ENCODE measurements around the gene CSDE1.

CSDE1 gene

DNA sequence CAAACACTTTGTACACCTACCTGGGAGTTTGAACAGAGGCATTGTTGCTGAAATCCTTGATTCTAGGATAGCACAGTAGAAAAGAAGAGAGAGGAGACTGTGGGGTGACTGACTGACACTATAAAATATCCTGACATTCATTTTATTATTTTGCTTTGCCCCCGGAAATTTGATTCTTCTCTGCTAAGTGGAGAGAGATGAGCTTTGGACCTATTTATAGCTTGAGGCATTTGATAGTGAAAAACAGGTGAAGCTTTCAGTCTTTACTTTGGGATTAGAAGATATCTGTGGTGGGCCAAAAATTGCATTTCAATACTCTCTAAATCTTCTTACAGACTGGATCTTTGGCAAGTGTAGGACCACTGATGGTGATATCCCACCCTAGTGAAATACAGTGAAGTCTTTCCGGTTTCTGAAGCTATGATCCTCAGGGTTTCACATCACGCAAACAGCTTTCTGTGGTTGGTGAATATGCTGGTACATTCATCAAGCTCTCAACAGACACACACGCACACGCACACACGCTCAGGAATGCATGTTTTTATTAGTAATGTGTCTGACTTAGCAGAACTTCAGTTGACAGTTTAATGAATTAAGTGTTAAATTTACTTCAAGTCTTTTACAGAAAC is 62.2 kb downstream of the CSDE1 start, which contains the start of gene AMPD1:
Gene AMPD1, minus strand, starts transcription at position 117 of the 629 bp plus-strand sequence. Its CDS starts 75 bp downstream, at position 42.
- POLR2A ChIA-PET (ENCODE audit: low non-redundant PET): interaction anchor here (0.9 kb wide), 1 partner anchor 8 kb away, joined by 4 read pairs; no protein-coding TSS in a partner anchor
- TF ChIP-seq, protein P1, sequence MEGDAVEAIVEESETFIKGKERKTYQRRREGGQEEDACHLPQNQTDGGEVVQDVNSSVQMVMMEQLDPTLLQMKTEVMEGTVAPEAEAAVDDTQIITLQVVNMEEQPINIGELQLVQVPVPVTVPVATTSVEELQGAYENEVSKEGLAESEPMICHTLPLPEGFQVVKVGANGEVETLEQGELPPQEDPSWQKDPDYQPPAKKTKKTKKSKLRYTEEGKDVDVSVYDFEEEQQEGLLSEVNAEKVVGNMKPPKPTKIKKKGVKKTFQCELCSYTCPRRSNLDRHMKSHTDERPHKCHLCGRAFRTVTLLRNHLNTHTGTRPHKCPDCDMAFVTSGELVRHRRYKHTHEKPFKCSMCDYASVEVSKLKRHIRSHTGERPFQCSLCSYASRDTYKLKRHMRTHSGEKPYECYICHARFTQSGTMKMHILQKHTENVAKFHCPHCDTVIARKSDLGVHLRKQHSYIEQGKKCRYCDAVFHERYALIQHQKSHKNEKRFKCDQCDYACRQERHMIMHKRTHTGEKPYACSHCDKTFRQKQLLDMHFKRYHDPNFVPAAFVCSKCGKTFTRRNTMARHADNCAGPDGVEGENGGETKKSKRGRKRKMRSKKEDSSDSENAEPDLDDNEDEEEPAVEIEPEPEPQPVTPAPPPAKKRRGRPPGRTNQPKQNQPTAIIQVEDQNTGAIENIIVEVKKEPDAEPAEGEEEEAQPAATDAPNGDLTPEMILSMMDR (conservative IDR thresholded peaks at IDR 0.05; ENCODE audit: low read depth): no peak
- CTCF ChIA-PET: no interaction called here
- no peak for DNase-seq (ENCODE audit: low spot score)
- H3K27ac ChIP-seq: no peak within 1 kb of the TSS

DNA sequence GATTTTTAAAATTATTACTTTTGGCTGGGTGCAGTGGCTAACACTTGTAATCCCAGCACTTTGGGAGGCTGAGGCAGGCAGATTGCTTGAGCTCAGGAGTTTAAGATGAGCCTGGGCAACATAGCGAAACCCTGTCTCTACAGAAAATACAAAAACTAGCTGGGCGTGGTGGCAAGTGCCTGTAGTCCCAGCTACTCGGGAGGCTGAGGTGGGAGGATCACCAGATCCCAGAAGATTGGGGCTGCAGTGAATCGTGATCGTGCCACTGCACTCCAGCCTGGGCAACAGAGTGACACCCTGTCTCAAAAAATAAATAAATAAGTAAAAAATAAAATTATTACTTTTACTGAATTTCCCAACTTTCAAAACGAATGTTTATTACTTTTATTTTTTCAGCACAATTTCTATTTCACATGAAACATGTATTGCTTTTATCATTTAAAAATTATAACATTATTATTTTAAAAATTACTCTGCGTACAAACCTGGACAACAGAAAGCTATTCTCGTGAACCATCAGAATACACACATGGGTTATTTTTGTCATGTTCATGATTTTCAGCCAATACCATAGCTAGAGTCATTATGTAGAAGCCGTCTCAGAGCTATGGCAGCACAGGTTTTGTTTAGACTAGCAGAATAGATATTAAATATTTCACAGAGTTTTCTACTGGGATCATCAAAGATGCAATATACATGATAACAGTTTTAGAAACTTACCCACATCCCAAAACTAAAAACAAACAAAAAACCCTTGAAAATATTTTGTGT is 63.1 kb downstream of the CSDE1 start:
- H3K27ac ChIP-seq: no peak overlapping the region
- no peak for DNase-seq (ENCODE audit: low spot score)
- POLR2A ChIA-PET (ENCODE audit: low non-redundant PET): interaction anchor here (0.9 kb wide), 1 partner anchor 9 kb away, joined by 4 read pairs; no protein-coding TSS in a partner anchor
- CTCF ChIA-PET: no interaction called here
- TF ChIP-seq, protein P1 (conservative IDR thresholded peaks at IDR 0.05; ENCODE audit: low read depth): no peak

DNA sequence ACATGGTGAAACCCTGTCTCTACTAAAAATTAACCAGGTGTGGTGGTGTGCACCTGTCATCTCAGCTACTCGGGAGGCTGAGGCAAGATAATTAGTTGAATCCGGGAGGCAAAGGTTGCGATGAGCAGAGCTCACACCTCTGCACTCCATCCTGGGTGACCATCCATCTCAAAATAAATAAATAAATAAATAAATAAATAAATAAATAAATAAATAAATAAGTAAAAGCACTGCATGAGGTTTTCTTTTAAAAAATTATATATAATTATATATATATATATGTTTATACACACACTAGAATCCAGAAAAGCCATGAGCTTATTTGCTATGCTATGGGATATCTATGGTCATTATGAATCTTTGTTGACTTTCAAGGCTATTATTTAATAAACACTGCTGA is 64.8 kb downstream of the CSDE1 start:
- TF ChIP-seq, protein P1 (conservative IDR thresholded peaks at IDR 0.05; ENCODE audit: low read depth): no peak
- DNase-seq (ENCODE audit: low spot score): no peak
- POLR2A ChIA-PET (ENCODE audit: low non-redundant PET): interaction anchor here (0.6 kb wide), 1 partner anchor 116 kb away, joined by 5 read pairs; no protein-coding TSS in a partner anchor
- H3K27ac ChIP-seq: no peak overlapping the region
- CTCF ChIA-PET: interaction anchor here (0.6 kb wide), 1 partner anchor 446 kb away, joined by 4 read pairs; no protein-coding TSS in a partner anchor

DNA sequence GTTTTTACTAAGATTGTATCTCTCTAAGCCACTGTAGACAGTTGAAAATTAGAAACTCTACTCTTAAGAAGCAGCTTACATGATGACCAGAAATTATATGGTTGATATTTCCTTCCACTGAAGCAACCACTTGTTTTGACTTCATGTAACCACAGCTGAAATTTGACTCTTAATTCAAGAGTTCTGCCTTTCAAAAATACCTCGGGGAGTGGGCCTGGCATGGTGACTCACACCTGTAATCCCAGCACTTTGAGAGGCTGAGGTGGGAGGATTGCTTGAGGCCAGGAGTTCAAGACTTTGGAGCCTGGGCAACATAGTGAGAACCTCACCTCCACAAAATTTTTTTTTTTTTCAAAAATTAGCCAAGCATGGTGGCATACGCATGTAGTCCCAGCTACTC is 66.7 kb downstream of the CSDE1 start:
- ChIA-PET POLR2A (ENCODE audit: low non-redundant PET) (no interaction called here), CTCF (no interaction called here)
- TF ChIP-seq, protein P1 (conservative IDR thresholded peaks at IDR 0.05; ENCODE audit: low read depth): no peak
- H3K27ac ChIP-seq: no peak overlapping the region
- no peak for DNase-seq (ENCODE audit: low spot score)

DNA sequence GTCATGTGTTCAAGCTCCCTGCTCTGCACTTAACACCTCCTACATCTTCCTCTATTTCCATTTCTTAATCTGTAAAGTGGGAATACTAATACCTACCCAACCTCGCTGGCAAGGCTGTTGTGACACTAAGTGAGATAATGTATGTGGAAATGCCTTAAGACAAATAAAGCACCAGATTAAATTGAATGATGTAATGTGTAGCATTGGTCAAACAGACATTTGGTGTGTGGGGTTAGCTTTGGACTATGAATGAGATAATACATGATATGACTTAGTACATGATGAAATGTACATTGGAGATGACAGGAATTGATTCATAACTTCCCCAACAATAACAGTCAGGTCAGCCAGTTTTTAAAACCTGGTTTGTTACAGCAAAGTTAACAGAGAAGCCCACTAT is 67.6 kb downstream of the CSDE1 start:
- ChIA-PET CTCF (no interaction called here), POLR2A (ENCODE audit: low non-redundant PET) (no interaction called here)
- no peak overlapping the region for H3K27ac ChIP-seq
- DNase-seq (ENCODE audit: low spot score): no peak
- TF ChIP-seq, protein P1 (conservative IDR thresholded peaks at IDR 0.05; ENCODE audit: low read depth): no peak

DNA sequence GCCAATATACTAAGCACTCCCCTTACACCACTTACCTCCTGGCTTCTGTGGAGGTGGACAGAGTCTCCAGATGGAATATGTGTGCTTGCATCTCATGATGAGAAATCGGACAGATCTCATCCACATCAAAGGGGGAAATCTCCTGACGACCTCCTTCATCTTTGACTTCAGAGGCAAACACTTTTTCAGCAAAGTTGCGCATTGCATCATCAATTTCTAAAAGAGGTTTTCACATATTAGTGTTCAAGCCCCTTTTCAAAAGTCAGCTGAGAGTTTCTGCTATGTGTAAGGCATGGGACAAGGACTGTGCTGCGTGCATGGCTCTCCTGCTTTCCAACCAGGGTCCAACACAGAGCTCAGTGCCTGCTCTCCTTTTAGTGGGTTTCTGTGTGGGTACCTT is 69.3 kb downstream of the CSDE1 start:
- CTCF ChIA-PET: no interaction called here
- TF ChIP-seq, protein P1 (conservative IDR thresholded peaks at IDR 0.05; ENCODE audit: low read depth): no peak
- no peak overlapping the region for H3K27ac ChIP-seq
- POLR2A ChIA-PET (ENCODE audit: low non-redundant PET): no interaction called here
- no peak for DNase-seq (ENCODE audit: low spot score)
